Stomach smooth muscle (tissue), 2 donors: Measurements from ENCODE around the gene GALNT9.
"Not testable (repeated sequence)": the region's sequence is repeated elsewhere in the genome, so short reads cannot be mapped to it uniquely, and the experiment has no call there.

Experiments used
- H3K27ac ChIP-seq: one replicate; pipeline ENCODE4 v1.7.0; 2013; ENCODE audit warnings: mild to moderate bottlenecking, low read length, inconsistent platforms
- H3K27me3 ChIP-seq, 2 donors: one replicate each; pipeline ENCODE4 v1.7.0; 2013; ENCODE audit warnings: low read length in 2 of 2; ENCODE audit not compliant: insufficient read depth in 2 of 2, control insufficient read depth in 1 of 2
- H3K36me3 ChIP-seq, 2 donors: one replicate each; pipeline ENCODE4 v1.7.0; 2013; ENCODE audit warnings: low read length in 2 of 2; ENCODE audit not compliant: control insufficient read depth in 2 of 2, insufficient read depth in 2 of 2
- H3K4me1 ChIP-seq: one replicate; pipeline ENCODE4 v1.7.0; 2013; ENCODE audit warnings: low read length; ENCODE audit not compliant: control insufficient read depth, insufficient read depth
- H3K4me3 ChIP-seq, 2 donors: one replicate each; pipeline ENCODE4 v1.7.0; 2013; ENCODE audit warnings: low read length in 2 of 2
- H3K9ac ChIP-seq, 2 donors: one replicate each; pipeline ENCODE4 v1.7.0; 2013; ENCODE audit warnings: low read length in 2 of 2, mild to moderate bottlenecking in 1 of 2
- H3K9me3 ChIP-seq, 2 donors: one replicate each; pipeline ENCODE4 v1.7.0; 2013; ENCODE audit warnings: low read length in 2 of 2; ENCODE audit not compliant: control insufficient read depth in 2 of 2
- donor health status: healthy.
- donor health status: Pancreatic carcinoma.

Gene GALNT9

DNA sequence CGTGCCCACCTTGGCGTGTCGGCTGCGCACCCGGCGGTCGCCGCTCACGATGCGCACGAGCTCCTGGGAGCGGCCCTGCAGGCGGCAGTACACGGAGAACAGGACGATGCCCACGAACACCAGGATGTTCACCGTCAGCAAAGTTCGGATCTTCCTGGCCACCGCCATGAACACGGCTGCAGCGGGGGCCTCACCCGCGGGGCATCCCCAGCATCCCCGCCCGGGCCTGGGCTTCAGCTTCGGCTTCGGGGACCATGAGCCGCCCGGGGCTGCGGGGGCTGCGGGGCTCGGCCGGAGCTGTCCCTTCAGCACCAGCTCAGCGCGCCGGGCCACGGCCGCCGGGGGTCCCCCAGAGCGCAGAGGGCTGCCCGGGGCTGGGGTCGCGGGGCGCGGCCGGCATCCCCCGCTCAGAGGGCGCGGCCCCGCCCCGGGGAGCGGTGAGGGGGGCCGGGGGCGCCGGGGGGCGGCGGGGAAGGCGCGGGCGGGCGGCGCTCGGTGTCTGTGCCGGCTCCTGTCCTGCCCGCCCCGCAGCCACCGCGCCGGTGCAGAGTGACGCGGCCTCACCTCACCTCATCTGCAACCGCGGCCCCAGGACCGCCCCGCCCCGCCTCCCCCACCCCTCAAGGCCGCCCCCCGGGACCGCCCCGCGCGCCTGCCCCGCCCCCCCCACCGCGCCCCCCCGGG, at the start of gene GALNT9:
TSS of gene GALNT9 (minus strand) at position 554 of the 684 bp plus-strand sequence. CDS start at position 168, 386 bp downstream.
- Histone ChIP-seq H3K4me3 (no peak within 1 kb of the TSS), H3K4me1 (peaks cover 20% of the 10 kb centered on the region), H3K27ac (no peak within 1 kb of the TSS), H3K9me3 (no peaks in the 10 kb centered on the region), H3K36me3 (no peaks in the 10 kb centered on the region), H3K27me3 (peaks cover 44 to 69% of the 10 kb centered on the region in 2 donors), H3K9ac (no peak within 1 kb of the TSS)

DNA sequence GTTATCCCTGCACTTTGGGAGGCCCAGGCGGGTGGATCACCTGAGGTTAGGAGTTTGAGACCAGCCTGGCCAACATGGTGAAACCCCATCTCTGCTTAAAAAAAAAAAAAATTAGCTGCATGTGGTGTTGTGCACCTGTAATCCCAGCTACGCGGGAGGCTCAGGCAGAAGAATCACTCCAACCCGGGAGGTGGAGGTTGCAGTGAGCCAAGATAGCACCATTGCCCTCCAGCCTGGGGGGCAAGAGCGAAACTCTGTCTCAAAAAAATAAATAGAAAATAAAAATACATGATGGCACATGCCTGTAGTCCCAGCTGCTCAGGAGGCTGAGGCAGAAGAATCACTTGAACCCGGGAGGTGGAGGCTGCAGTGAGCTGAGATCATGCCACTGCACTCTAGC, 49.7 kb upstream of the GALNT9 start:
- H3K9me3 ChIP-seq, H3K9ac ChIP-seq, H3K27ac ChIP-seq, H3K4me1 ChIP-seq, H3K4me3 ChIP-seq, H3K36me3 ChIP-seq: not testable (repeated sequence)
- peaks cover 34 to 41% of the 10 kb centered on the region in 2 donors for H3K27me3 ChIP-seq

DNA sequence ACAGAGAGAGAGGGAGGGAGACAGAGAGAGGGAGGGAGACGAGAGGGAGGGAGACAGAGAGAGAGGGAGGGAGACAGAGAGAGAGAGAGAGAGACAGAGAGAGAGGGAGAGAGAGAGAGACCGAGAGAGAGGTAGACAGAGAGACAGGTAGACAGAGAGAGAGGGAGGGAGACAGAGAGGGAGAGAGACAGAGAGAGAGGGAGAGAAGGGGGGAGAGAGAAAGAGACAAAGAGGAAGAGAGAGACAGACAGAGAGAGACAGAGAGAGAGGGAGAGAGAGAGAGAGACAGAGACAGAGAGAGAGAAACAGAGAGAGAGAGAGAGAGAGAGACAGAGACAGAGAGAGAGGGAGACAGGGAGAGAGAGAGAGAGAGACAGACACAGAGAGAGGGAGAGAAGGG, 47.8 kb upstream of the GALNT9 start:
- H3K27ac ChIP-seq, result no peak overlapping the region
- H3K9me3 ChIP-seq, result peaks cover 0 to 4% of the 10 kb centered on the region in 2 donors
- no peaks in the 10 kb centered on the region for H3K4me1 ChIP-seq
- no peaks in the 10 kb centered on the region for H3K36me3 ChIP-seq
- H3K27me3 ChIP-seq, result peaks cover 38 to 40% of the 10 kb centered on the region in 2 donors
- no peak overlapping the region for H3K9ac ChIP-seq
- H3K4me3 ChIP-seq, result no peak overlapping the region

DNA sequence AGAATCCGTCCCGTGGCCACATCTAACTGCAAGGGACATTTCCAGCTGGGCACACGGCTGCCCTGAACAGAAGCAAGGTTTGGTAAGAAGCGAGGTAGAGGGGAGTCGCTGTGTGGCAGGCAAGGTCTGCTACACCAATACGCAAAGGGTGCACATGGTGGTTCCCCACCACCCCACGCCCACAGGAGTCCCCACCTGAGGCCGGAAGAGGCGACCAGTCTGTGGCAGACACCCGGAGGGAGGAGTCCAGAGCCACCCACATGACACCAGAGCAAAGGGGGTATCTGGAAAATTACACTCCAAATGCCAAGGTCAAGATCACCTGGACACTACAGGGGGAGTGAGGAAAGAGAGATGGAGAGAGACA, 47.1 kb upstream of the GALNT9 start:
- H3K9me3 ChIP-seq, result no peaks in the 10 kb centered on the region
- no peak overlapping the region for H3K27ac ChIP-seq
- H3K9ac ChIP-seq, result no peak overlapping the region
- no peaks in the 10 kb centered on the region for H3K4me1 ChIP-seq
- H3K4me3 ChIP-seq, result no peak overlapping the region
- peaks cover 34 to 38% of the 10 kb centered on the region in 2 donors for H3K27me3 ChIP-seq
- no peaks in the 10 kb centered on the region for H3K36me3 ChIP-seq

DNA sequence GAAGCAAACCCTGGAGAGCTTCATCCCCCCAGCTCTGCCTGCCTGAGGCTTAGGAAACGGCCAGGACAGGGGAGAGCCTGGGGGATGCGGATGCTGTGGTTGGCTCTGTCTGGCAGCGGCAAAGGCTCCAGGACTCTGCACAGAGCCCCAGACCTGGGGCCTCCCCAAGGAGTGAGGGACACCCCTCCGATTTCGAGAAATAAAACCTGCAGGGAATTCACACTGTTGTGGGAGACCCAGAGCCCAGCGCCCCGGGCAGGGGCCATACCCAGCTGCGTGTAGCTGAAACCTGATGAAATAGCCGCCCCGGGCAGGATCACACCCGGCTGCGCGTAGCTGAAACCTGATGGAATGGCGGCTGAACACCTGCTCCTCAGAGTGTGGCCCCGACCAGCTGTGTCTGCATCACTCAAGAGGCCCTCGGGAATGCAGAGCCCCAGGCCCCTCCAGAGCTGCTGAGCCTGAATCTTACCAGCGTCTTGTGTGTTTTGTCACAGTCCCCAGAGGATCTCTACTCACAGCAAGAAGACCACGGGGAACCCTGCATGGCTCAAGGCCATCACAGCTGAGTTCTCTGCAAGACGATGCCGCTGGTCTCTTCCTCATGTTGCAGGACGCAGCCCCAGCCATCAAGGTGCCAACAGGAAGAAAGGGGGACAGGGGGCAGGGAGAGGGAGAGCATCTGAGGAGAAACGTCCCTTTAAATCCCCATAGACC, 46.5 kb upstream of the GALNT9 start:
- H3K4me3 ChIP-seq, result no peak overlapping the region
- H3K27ac ChIP-seq, result no peak overlapping the region
- H3K36me3 ChIP-seq, result no peaks in the 10 kb centered on the region
- no peaks in the 10 kb centered on the region for H3K4me1 ChIP-seq
- H3K27me3 ChIP-seq, result peaks cover 32 to 38% of the 10 kb centered on the region in 2 donors
- no peaks in the 10 kb centered on the region for H3K9me3 ChIP-seq
- H3K9ac ChIP-seq, result no peak overlapping the region

DNA sequence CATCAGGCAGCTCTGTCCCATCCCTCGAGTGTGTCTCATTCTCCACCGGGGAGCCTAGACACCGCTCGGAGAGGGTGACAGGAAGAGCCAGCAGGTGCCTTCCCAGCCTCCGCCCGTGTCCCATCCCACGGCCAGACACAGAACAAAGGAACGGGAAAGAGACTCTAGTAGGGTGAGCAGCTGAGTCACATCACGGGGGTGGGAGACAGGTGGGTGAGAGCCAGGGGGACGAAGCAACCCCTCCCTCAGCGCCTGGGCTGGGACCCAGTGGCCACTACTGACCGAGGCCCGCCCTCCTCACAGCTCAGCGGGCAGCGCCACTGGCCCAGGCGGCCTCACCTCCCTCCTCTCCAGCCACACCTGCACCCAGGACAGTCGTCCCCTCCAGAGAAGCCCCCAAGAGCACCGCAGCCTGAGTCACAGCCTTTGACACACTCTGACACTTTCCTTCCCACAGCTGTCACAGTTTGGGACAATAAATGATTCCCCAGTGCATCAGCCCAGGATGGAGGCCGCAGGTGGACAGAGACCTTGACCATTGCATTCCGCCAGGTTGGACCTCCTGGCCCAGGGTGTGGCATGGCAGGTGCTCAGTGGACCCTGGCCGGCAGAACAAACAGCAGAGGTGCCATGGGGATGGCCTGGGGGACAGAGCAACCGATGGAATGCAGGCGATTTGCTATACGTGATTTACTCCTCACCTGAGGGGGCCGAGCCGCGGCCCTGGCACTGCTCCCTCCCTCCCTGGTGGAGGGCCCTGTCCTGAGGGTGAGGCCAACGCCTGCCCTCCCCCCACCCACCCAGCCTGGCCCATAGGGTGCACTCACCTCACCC, 45.4 kb upstream of the GALNT9 start:
- no peaks in the 10 kb centered on the region for H3K9me3 ChIP-seq
- H3K36me3 ChIP-seq, result no peaks in the 10 kb centered on the region
- no peak overlapping the region for H3K27ac ChIP-seq
- peaks cover 36% of the 10 kb centered on the region in 2 donors for H3K27me3 ChIP-seq
- H3K4me3 ChIP-seq, result no peak overlapping the region
- no peaks in the 10 kb centered on the region for H3K4me1 ChIP-seq
- H3K9ac ChIP-seq, result no peak overlapping the region

DNA sequence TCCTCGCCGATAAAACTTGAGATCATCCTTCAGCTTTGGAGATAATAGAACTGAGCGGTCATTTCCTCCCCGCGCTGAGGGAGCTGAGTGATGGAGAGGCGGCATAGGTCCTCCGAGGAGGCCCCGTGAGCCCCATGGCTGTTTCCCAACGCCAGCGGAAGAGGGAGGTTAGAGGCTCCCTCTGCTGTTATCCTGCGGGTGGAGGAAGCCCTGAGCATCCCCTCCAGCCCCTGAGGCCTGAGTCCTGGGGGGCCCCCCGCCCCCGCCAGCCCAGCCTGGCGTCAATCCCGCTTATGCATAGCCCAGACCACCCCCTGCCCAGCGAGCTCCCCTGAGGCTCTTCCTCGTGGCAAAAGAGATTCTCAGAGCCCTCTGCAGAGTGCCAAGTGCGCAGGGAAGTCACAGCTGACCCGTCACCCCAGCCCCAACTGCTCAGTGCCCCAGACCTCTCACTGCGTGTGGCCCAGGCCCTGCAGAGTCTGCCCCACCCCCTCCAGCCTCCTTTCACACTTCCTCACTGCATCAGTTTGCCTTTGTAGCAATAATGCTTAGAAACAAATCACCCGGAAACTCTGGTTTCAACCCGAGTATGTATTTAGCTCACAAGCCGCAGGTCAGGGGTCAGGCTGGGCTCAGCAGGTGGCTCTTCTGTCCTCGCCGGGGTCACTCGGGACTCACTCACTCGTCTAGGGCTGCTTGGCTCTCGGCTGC, 44.7 kb upstream of the GALNT9 start:
- Histone ChIP-seq H3K9ac (no peak overlapping the region), H3K36me3 (no peaks in the 10 kb centered on the region), H3K27me3 (peaks cover 33 to 35% of the 10 kb centered on the region in 2 donors), H3K4me3 (no peak overlapping the region), H3K9me3 (no peaks in the 10 kb centered on the region), H3K27ac (no peak overlapping the region), H3K4me1 (no peaks in the 10 kb centered on the region)

DNA sequence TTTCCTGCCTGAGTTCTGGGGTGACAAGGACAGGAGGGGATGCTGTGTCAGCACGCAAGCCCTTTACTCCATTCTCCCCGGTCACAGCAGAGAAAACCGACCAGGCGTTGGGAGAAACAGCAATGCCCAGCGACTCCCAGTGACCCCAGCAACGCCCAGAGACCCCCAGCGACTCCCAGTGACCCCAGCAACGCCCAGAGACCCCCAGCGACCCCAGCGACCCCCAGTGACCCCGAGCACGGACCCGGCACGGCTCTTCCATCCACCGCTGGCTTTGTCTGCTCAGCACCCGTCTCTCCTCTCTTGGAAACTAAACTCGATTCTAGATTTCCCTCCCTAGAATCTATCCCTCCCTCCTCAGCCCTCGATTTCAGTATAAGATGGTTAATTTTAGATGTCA, 38.5 kb upstream of the GALNT9 start:
- Histone ChIP-seq H3K9me3 (peaks cover 0 to 5% of the 10 kb centered on the region in 2 donors), H3K27me3 (peaks cover 5 to 17% of the 10 kb centered on the region in 2 donors), H3K27ac (no peak overlapping the region), H3K9ac (no peak overlapping the region), H3K4me3 (no peak overlapping the region), H3K36me3 (no peaks in the 10 kb centered on the region), H3K4me1 (no peaks in the 10 kb centered on the region)

DNA sequence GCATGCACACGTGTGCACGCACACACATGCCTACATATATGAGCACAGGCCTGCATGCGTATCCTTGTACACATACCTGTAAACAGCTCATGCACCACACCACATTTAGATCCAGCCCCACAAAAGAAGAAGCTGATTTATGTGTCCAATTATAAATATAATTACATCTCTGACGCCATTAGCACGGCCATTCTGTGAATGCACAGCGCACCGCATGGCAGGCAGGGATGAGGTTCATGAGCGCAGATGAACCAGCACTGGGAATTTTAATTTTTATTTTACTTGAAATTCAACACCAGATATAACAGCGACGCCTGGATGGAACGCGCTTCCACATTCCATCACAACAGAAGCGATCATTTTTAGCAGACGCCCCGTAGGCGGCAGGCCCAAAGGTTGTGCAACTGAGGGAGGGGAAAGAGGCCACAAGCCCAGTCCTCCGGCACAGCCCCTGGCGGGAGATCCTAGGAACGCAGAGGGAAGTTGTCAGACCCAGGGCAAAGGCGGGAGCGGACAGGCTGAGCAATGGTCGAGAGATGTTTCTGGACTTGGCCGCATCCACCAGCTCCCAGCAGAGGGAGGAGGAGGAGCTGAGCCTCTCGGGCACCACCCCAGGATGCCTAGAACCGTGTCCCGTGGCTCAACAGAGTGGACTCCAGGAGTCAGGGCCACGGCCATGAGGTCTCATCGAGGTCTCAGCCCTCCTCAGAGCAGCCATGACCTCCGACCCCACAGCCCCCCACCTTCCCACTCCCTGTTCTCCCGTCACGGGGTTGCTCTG, 37.9 kb upstream of the GALNT9 start:
- no peaks in the 10 kb centered on the region for H3K4me1 ChIP-seq
- peaks cover 5 to 17% of the 10 kb centered on the region in 2 donors for H3K27me3 ChIP-seq
- peaks cover 0 to 5% of the 10 kb centered on the region in 2 donors for H3K9me3 ChIP-seq
- no peak overlapping the region for H3K9ac ChIP-seq
- no peak overlapping the region for H3K27ac ChIP-seq
- H3K36me3 ChIP-seq, result no peaks in the 10 kb centered on the region
- H3K4me3 ChIP-seq, result no peak overlapping the region
